GM19372 (cell line): ENCODE measurements around the gene DHX40.
"Not testable (repeated sequence)": the region's sequence is repeated elsewhere in the genome, so short reads cannot be mapped to it uniquely, and the experiment has no call there.

Experiments used
- ATAC-seq: cut with Tn5 transposase; IDR thresholded peaks from one replicate; pipeline ENCODE4 v1.9.1; 2021; ENCODE audit warnings: mild to moderate bottlenecking, low read depth, moderate library complexity; ENCODE audit not compliant: unreplicated experiment

Gene DHX40, protein sequence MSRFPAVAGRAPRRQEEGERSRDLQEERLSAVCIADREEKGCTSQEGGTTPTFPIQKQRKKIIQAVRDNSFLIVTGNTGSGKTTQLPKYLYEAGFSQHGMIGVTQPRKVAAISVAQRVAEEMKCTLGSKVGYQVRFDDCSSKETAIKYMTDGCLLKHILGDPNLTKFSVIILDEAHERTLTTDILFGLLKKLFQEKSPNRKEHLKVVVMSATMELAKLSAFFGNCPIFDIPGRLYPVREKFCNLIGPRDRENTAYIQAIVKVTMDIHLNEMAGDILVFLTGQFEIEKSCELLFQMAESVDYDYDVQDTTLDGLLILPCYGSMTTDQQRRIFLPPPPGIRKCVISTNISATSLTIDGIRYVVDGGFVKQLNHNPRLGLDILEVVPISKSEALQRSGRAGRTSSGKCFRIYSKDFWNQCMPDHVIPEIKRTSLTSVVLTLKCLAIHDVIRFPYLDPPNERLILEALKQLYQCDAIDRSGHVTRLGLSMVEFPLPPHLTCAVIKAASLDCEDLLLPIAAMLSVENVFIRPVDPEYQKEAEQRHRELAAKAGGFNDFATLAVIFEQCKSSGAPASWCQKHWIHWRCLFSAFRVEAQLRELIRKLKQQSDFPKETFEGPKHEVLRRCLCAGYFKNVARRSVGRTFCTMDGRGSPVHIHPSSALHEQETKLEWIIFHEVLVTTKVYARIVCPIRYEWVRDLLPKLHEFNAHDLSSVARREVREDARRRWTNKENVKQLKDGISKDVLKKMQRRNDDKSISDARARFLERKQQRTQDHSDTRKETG

DNA sequence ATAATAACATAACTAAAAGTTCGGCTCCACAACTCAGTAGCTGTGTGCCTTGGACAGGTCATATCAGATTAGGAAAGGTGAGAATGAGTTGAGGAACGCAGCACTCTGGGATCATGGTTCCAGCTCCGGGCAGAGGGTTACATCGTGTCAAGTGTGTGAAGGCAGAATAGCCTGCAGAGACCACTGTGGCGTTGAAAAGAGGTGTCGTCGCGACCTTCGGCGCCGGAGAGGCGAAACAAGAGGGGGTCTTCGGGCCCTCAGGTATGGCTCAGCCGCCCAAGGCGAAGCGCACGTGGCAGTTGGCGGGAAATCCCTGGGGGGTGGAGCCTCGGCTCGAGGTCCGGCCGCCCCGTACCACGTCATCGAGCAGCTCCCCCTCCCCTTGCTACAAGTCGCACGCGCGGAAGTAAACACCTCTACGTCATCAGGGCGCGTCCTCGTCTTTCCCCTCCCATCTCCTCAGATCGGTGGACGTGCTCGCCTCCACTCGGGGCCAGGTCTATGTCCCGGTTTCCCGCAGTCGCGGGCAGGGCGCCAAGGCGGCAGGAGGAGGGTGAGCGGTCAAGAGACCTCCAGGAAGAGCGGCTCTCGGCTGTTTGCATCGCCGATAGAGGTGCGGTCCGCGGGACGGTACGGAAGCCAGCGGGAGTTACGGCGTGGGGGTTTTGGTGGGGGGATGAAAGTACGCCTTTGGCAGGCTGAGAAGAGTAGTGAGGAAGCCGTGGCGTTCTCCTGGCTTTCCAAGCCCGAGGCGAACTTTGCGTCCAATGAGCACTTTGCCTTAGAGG lies at the start of gene DHX40:
TSS of gene DHX40 (plus strand) at position 440 of the 788 bp plus-strand sequence. CDS start at position 502, 62 bp downstream.
- peak; percentile 89 for ATAC-seq

DNA sequence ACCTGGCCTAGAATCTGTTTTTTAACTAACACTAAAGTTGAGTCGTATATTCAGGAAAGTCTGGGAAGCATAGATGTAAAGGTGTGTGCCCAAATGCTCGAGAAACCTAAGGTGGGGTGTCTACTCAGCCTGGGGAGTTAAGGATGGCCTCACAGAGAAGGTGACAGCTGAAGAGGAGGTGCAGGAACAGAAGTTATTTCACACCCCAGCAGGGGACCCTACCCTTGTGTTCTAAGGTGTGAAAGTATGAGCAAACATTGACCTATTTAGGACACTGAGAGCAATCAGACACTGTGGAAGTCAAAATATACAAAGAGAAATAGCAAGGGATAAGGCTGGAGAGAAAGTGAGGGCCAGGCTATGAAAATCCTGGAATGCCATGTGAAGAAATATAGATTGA lies 49.0 kb upstream of the DHX40 start:
- ATAC-seq = no peak

DNA sequence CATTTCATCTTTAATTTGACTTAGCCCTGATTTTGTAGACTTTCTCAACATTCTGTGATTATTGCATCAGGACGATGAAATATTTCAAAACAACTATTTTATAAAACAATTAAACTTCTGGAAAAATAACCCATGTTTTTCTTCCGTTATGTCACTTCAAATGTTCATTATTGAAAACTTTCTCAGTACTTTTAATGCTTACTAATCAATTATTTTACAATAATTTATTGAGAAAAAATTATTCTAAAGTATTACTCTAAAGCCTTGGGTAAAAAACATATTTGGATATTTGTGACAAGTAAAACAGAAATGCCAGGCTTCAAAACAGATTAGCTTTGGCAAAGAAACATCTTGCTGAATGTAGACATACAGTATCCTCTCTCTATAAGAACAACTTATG lies 46.3 kb upstream of the DHX40 start:
- no peak for ATAC-seq

DNA sequence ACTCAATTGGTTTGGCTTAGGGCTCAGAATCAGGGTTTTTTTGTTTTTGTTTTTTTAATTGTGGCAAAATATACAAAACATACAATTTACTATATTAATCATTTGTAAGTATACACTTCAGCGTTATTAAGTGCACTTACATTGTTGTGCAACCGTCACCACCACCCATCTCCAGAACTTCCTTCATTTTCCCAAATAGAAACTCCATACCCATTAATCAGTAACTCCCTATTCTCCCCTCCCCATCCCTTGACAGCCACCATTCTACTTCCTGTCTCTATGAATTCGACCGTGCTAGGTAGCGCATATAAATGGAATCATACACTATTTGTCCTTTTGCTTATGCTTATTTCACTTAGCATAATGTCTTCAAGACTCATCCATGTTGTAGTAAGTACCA lies 45.2 kb upstream of the DHX40 start:
- ATAC-seq = no peak

DNA sequence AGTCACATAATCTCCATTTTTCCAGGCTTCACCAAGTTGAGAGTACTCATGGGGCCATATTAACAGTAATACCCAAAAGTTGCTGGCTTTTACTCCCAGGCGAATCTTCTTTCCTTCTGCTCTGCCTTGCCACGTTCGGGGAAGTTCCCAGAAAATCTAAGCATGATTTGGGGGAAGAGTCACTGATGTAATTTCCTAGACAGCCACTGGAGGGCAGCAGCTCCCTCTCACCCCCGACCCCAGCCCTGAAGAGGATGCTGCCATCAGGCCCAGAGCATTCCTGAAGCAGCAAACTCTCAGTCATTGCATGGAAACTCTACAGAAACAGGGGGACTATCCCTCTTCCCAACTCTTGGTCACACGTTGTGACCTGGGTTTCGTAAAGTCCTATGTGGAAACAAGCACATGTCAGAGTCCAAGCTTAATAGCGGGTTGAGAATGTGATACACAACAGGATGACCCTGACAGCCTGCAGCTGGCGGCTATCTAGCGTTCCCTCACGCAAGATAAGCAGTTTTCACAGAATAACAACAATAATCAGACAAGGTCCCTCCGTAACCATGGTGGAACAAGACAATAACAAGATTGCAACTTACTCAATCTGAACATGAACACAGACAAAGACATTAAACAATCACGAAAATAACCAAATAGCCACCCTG lies 43.8 kb upstream of the DHX40 start:
- ATAC-seq = no peak

DNA sequence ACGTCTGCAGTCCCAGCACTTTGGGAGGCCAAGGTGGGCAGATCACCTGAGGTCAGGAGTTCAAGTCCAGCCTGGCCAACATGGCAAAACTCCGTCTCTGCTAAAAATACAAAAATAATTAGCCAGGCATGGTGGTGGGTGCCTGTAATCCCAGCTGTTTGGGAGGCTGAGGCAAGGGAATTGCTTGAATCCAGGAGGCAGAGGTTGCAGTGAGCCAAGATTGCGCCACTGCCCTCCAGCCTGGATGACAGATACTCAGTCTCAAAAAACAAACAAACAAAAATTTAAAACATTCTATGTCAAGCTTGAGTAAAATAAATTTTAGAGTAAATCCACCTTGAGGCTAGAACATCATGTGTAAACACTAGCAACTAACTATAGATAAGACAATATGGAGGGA lies 40.5 kb upstream of the DHX40 start:
- ATAC-seq = not testable (repeated sequence)

DNA sequence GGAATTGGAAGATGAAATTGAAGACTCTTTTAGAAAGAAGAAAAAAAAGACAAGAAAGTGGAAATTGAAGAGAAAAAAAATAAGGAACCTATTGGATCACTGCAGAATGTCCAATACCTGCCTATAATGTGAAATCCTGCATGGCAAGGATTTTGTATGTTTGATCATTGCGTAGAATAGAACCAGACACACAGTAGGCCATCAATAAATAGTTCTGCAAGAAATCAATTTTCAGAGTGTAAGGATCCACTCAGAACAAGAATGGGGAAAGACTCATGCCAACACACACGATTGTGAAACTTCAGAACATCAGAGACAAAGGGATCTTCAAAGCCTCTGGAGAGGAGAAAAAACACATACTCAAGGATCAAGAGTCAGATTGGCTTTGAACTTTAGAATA lies 39.7 kb upstream of the DHX40 start:
- no peak for ATAC-seq

DNA sequence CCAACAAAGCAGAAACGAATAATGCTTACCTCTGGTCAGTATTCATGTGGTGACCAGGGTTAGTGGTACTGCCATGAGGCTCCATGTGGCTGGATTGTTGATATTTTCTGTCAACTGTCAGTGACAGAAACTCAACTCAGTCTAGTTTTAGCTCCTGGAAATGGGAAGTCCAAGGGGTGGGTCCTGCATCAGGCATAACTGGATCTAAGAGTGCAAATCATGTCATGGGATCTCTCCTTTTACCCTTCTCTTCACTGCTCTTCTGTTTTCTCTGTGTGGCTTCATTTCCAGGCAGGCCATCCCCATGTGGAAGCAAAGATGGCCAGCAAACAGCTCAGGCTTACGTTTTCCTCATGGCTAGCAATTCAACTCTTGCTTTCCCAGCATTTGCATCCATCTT lies 39.0 kb upstream of the DHX40 start:
- no peak for ATAC-seq

DNA sequence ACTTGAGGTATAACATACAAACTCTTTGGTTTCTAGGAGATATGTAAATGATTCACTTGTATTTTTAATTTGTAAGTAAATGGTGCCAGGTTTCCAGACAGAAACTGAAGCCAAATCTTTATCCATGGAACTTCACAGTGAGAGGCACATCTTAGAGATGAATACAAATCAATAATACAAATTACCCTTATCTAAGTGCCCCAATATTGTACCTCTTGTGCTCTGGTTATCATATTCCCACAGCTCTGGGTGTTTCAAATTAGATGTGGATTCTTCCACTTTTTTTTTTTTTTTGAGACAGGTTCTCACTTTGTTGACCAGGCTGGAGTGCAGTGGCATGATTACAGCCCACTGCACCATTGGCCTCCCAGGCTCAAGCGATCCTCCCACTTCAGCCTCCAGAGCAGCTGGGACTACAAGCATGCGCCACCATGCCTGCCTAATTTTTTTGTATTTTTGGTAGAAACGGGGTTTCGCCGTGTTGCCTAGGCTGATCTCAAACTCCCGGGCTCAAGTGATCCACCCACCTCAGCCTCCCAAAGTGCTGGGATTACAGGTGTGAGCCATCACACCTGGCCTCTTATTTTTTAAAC lies 38.0 kb upstream of the DHX40 start:
- ATAC-seq = no peak

DNA sequence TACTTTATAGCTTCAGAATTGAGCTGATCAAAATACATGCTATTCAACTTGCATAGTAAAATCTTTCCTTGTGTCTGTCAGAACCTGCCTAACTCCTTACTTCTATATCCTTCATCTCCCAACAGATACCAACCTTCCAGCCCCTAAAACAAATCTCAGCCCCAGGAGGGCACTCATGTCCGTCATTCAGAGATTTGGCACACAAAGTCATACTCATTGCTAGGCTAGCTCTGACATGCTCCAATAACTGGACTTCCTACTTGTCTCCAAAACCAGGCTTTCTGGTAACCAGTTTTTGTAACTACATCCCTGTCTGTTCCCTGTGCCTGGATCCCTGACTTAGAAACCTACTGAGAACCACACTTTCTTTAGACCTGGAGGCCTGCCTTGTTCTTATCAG lies 37.5 kb upstream of the DHX40 start:
- ATAC-seq = no peak

DNA sequence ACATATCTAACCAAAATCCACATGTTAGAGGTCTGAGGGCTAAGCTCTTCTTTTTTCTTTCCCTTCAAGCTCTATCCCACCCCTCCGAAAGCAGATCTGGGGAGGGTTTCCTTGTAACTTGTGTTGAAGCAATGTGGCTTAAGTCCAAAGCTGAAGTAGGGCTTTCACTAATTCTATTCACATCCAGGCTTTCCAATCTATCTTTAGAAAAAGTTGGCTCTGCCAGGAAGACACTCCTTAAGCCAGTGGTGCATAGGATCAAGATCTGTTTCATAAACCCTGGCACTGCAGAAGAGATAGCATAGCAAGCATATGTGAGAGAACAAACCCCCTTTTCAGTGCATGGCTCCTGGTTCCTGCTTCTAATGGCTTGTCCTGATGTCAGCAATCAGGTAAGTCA lies 34.9 kb upstream of the DHX40 start:
- no peak for ATAC-seq

DNA sequence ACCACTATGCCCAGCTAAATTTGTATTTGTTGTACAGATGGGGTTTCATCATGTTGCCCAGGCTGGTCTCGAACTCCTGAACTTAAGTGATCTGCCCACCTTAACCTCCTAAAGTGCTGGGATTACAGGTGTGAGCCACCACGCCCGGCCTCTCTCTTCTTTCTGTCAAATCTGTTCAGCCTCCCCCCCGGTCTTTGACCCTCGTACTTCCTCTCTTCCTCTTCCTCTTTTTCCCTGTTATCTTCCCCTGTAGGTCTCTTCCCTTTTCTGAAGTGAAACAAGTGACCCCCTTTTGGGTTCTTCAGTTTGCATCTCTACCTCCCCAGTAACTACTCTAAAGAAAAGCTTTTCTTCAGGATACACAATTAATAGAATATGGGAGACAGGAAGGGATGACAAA lies 31.7 kb upstream of the DHX40 start:
- ATAC-seq = no peak

DNA sequence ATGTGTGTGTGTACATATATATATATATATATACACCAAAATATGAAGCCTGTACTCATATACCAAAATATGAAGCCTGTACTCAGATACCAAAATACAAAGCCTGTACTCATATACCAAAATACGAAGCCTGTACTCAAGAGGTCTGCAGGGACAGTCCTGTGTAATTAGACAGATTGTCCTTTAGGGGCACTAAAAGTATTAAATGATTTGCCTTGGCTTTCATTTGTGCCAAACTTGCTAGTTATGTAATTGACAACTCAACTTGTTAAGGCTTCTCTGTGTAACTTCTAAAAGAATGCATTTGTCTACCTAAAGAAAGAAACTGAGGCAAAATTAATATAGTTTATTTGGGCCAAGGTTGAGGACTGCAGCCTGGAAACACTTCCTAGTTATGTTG lies 30.8 kb upstream of the DHX40 start:
- ATAC-seq = no peak

DNA sequence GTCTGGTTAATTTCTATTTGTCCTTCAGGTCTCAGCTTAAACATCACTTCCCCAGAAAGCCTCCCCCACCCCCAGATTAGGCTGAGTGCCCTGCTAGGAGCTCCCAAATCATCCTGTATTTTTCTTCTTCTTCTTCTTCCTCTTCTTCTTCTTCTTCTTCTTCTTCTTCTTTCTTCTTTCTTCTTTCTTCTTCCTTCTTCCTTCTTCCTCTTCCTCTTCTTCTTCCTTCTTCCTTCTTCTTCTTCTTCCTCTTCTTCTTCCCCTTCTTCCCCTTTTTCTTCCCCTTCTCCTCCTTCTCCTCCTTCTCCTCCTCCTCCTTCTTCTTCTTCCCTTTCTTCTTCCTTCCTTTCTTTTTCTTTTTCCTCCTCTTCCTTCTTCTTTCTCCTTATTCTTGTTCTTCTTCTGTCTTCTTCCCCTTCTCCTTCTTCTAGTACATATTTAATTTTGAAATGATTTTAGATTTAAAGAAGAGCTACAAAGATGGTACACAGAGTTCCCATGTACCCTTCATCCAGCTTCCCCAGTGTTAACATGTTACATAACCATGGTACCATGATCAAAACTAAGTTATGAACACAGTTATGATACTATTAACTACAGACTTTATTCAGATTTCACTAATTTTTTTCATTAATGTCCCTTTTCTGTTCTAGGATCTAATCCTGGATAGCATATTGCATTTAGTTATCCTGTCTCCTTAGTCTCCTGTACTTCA lies 27.1 kb upstream of the DHX40 start:
- no peak for ATAC-seq

DNA sequence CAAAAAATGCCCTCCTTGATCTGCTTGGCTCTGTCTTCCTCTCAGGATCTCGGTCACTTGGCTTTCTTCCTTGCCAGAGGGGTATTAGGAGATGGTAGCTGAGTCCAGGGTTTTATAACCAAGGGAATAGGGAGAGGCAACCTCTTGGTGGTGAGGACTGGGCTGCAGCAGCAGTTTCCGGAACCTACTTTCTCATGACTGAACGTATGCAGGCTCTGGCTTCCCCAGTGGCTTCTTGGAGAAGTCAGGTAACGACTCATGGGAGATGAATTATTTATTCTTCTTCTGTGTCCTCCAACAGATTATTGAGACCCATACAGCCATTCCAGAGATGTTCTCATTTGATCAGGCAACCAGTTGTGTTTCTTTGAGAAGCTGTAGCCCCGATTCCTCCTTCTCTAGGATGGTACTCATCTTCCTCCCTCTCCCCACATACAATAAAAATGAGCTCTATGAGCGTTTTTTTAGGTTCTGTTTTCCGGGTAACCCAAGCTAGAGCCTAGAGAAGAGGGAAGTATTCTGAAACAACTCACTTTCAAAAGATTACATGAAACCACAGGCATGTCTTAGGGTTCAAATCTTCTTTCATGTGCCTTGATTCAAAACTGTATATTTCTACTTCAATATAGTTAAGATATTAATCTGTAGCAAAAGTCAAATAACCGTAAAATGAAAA lies 22.3 kb upstream of the DHX40 start:
- ATAC-seq = no peak

DNA sequence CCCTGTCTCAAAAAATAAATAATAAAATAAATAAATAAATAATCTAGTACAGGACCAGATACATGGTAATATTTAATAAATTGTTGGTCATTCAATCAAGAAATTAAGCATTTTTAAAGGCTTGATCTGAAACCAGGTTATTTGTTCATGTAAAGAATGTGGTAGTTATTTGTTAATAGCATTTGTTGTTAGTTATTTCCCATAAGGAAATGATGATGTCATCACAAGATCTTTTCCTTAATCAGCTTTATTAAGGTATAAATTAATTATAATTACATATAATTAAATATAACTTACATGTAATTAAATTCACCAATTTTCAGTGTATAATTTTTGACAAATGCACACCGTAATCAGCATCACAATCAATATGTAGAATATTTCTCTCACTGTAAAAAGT lies 19.5 kb upstream of the DHX40 start:
- no peak for ATAC-seq

DNA sequence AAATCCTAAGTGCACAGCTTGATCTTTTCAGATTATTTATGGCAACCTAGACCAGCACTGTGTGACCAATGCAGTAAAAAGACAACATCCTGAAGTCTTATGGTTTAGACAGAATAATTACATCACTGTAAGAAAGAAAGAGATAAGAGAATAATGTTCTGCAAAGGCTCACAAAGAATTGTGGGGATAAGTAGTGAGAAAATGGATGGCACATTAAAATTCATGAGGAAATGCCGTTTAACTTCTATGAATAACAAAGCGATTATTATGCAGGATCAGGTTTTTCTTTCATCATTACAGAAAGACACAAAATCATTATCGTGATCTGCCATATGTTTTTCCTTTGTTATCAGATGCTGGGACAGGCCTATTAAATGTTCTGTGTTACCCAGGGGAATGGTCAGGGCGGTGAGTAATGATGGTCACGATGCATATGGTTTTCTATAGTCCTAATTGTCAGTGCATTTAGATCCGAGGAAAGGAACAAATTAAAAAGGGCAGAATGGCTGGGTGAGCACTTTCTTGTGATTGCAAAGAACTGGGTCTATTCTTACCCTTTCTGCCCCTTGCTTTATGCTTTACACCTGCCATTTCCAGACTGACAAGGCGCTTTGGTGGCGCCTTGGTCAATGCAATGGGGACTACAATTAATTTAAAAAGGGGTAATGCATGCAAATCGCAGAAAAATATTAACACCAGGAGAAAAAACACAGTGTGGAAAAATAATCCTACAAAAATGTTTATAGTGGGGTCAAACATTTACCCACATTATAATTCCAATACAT lies 18.1 kb upstream of the DHX40 start:
- no peak for ATAC-seq

DNA sequence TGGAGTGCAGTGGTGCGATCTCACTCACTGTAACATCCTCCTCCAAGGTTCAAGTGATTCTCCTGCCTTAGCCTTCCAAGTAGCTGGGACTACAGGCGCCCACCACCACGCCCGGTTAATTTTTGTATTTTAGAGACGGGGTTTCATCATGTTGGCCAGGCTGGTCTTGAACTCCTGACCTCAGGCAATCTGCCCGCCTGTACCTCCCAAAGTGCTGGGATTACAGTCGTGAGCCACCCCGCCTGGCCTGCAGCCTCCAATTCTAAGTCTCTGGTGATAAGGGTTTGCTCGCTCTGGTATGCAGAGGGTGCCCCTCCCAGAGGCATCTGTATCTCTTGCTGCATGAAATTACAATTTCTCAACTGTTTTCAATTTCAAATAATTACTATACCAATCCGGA lies 16.4 kb upstream of the DHX40 start:
- ATAC-seq = not testable (repeated sequence)
